CD4-positive, alpha-beta T cell treated with Interleukin-15 for 1 hour (primary cell): ENCODE data around the gene PHLDB3.
A peak's percentile ranks its signal among the peaks of the same experiment; 100 is the strongest.
"Not testable (repeated sequence)": the region's sequence is repeated elsewhere in the genome, so short reads cannot be mapped to it uniquely, and the experiment has no call there.

Experiments used
- DNase-seq: peaks from one replicate; pipeline ENCODE4 v3.0.0-alpha.2; 2020

PHLDB3 gene

GRCh38 chr19:43504426-43505185 lies at the start of gene PHLDB3:
PHLDB3 (minus strand) TSS chr19:43504746; CDS start chr19:43504118, 628 bp downstream.
- DNase-seq, result peak; percentile 59

GRCh38 chr19:43553656-43554055 lies 49.1 kb upstream of the PHLDB3 start:
- DNase-seq, result no peak

- no peak for DNase-seq
Observed at GRCh38 chr19:43552616-43553015, 48.1 kb upstream of the PHLDB3 start.

GRCh38 chr19:43552198-43552450 lies 47.6 kb upstream of the PHLDB3 start:
- no peak for DNase-seq

GRCh38 chr19:43551399-43552197 lies 47.1 kb upstream of the PHLDB3 start:
- DNase-seq, result no peak

GRCh38 chr19:43548706-43549105 lies 44.2 kb upstream of the PHLDB3 start:
- no peak for DNase-seq

- DNase-seq, result not testable (repeated sequence)
Observed at GRCh38 chr19:43547926-43548325, 43.4 kb upstream of the PHLDB3 start.

GRCh38 chr19:43546581-43546980 lies 42.0 kb upstream of the PHLDB3 start:
- DNase-seq, result no peak

GRCh38 chr19:43545981-43546380 lies 41.4 kb upstream of the PHLDB3 start:
- DNase-seq, result no peak

GRCh38 chr19:43545276-43545675 lies 40.7 kb upstream of the PHLDB3 start:
- no peak for DNase-seq

GRCh38 chr19:43544077-43544476 lies 39.5 kb upstream of the PHLDB3 start:
- no peak for DNase-seq

GRCh38 chr19:43541920-43542650 lies 37.5 kb upstream of the PHLDB3 start:
- no peak for DNase-seq

- DNase-seq, result no peak
Observed at GRCh38 chr19:43540381-43540780, 35.8 kb upstream of the PHLDB3 start.

- DNase-seq, result no peak
Observed at GRCh38 chr19:43538922-43539321, 34.4 kb upstream of the PHLDB3 start.

- no peak for DNase-seq
Observed at GRCh38 chr19:43534816-43535761, 30.5 kb upstream of the PHLDB3 start.

- no peak for DNase-seq
Observed at GRCh38 chr19:43534305-43534815, 29.8 kb upstream of the PHLDB3 start.

- peak; percentile 96 for DNase-seq
Observed at GRCh38 chr19:43533546-43534304, 29.2 kb upstream of the PHLDB3 start.

- peak; percentile 86 for DNase-seq
Observed at GRCh38 chr19:43532962-43533545, 28.5 kb upstream of the PHLDB3 start, which contains the start of gene ZNF575. ZNF575 (plus strand) TSS chr19:43533188; CDS start chr19:43534423, 1,235 bp downstream.

- no peak for DNase-seq
Observed at GRCh38 chr19:43532571-43532961, 28.0 kb upstream of the PHLDB3 start.

GRCh38 chr19:43527860-43528622 lies 23.5 kb upstream of the PHLDB3 start:
- DNase-seq, result no peak
